Transverse colon (tissue), 4 donors: ENCODE data around the gene SNRPA1. TPM values are rescaled to one million over a fixed set of nuclear protein-coding genes. Genes with fewer than 3 reads are reported as not detected.

Source experiments
- DNase-seq: peaks from one replicate; pipeline ENCODE4 v3.0.0-alpha.2; 2019
- H3K27ac ChIP-seq, 4 donors: fragments of 200-600 bp; sonication (generic); 2 replicates each; pipeline ENCODE4 v1.5.1; 2016 to 2018; ENCODE audit warnings: inconsistent platforms in 4 of 4
- H3K27me3 ChIP-seq: fragments of 200-600 bp; sonication (generic); 2 replicates; pipeline ENCODE4 v1.5.1; 2017; ENCODE audit warnings: inconsistent platforms
- H3K36me3 ChIP-seq, 4 donors: fragments of 200-600 bp; sonication (generic); 2 replicates each; pipeline ENCODE4 v1.5.1; 2017 to 2019; ENCODE audit warnings: inconsistent platforms in 4 of 4
- H3K4me1 ChIP-seq, 4 donors: fragments of 200-600 bp; sonication (generic); 2 replicates each; pipeline ENCODE4 v1.5.1; 2017 to 2020; ENCODE audit warnings: inconsistent platforms in 4 of 4
- H3K4me3 ChIP-seq, 4 donors: fragments of 200-600 bp; sonication (generic); 1 replicate in 1 of 4; 2 replicates in 3 of 4; pipeline versions ENCODE4 v1.5.1 to v1.6.1; 2017 to 2019; ENCODE audit warnings: inconsistent platforms in 4 of 4
- H3K9me3 ChIP-seq, 2 donors: fragments of 200-600 bp; sonication (generic); 2 replicates each; pipeline ENCODE4 v1.5.1; 2017 to 2019; ENCODE audit warnings: inconsistent platforms in 2 of 2
- EP300 ChIP-seq: sonication (generic); formaldehyde crosslinking; IDR thresholded peaks from one replicate; pipeline ENCODE4 v1.6.1; 2017; ENCODE audit warnings: antibody characterized with exemption, low read depth
- POLR2A ChIP-seq: fragments of 450-650 bp; IDR thresholded peaks from one replicate; pipeline ENCODE4 v1.6.1; 2016; ENCODE audit warnings: antibody characterized with exemption, mild to moderate bottlenecking, moderate library complexity
- POLR2AphosphoS5 ChIP-seq, 3 donors: sonication (generic); formaldehyde crosslinking; IDR thresholded peaks; one replicate each; pipeline ENCODE4 v1.6.1; 2016; ENCODE audit warnings: antibody characterized with exemption in 3 of 3
- WGBS, 2 donors: methylation state at CpG; one replicate each; pipeline ENCODE4 v1.1.5; 2018; ENCODE audit warnings: low coverage in 1 of 2; 5-methylcytosine and 5-hydroxymethylcytosine counted together
- in situ Hi-C, 4 donors: fragments of 200-750 bp; cut with MboI; loops; one replicate each; pipeline versions ENCODE4 v1.15.0 to v1.15.1; 2017; ENCODE audit warnings: low sequenced_read_pairs in 3 of 4, low pct_ligation_motif_present in 1 of 4, low pct_unique_long_range_greater_than_20kb in 1 of 4
- intact Hi-C: fragments of 100-400 bp; cut with DNase I; formaldehyde crosslinking; loops from one replicate; pipeline ENCODE4 v1.15.1; 2023; ENCODE audit warnings: low total_unique reads
- total RNA-seq, 4 donors: library from RNA; depleted of rRNA; stranded (reverse); fragments of >200 nt; gene quantifications; one replicate each; pipeline ENCODE4 v1.1.0, GENCODE V29; 2016
- TF ChIP-seq, protein P1 (sequence below), 5 experiments: fragments of 200-600 bp in 3 of 5; fragments of 450-650 bp in 2 of 5; sonication (generic) in 3 of 5; IDR thresholded peaks; 1 replicate in 2 of 5; 2 replicates in 3 of 5; pipeline ENCODE4 v1.5.1; 2016 to 2017; ENCODE audit warnings: antibody characterized with exemption in 5 of 5, inconsistent platforms in 3 of 5, mild to moderate bottlenecking in 2 of 5, moderate library complexity in 1 of 5

SNRPA1 gene
- total RNA-seq, 4 donors from 2014 or later = 7.8 to 54.0 (median 25.8) TPM

- Histone ChIP-seq H3K4me3 (no peak overlapping the region), H3K36me3 (no peaks in the 10 kb centered on the region), H3K27ac (peak overlapping the region in 1 of 4 donors; percentile 48), H3K9me3 (no peaks in the 10 kb centered on the region), H3K27me3 (no peaks in the 10 kb centered on the region), H3K4me1 (peaks cover 0 to 3% (median 0%) of the 10 kb centered on the region in 4 donors)
- TF ChIP-seq POLR2AphosphoS5 (IDR thresholded peaks at IDR 0.05) (no peak), POLR2A (no peak), EP300 (no peak)
- TF ChIP-seq, protein P1, sequence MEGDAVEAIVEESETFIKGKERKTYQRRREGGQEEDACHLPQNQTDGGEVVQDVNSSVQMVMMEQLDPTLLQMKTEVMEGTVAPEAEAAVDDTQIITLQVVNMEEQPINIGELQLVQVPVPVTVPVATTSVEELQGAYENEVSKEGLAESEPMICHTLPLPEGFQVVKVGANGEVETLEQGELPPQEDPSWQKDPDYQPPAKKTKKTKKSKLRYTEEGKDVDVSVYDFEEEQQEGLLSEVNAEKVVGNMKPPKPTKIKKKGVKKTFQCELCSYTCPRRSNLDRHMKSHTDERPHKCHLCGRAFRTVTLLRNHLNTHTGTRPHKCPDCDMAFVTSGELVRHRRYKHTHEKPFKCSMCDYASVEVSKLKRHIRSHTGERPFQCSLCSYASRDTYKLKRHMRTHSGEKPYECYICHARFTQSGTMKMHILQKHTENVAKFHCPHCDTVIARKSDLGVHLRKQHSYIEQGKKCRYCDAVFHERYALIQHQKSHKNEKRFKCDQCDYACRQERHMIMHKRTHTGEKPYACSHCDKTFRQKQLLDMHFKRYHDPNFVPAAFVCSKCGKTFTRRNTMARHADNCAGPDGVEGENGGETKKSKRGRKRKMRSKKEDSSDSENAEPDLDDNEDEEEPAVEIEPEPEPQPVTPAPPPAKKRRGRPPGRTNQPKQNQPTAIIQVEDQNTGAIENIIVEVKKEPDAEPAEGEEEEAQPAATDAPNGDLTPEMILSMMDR (IDR thresholded peaks at IDR 0.05) = no peak
- in situ Hi-C loops = loop anchor here in 1 of 4 donors (25.0 kb wide), 1 partner anchor 163 kb away; the partner anchor contains the start of gene PCSK6
- 70% methylated on average over 13 of the region's 13 CpGs; no CpG with 5 or more reads in 1 of the 2 donors for WGBS, 2 donors
- DNase-seq = peak; percentile 32
- intact Hi-C loops = no loop called here
Measured at GRCh38 chr15:101324524-101325177, 29.6 kb upstream of the SNRPA1 start.

DNA sequence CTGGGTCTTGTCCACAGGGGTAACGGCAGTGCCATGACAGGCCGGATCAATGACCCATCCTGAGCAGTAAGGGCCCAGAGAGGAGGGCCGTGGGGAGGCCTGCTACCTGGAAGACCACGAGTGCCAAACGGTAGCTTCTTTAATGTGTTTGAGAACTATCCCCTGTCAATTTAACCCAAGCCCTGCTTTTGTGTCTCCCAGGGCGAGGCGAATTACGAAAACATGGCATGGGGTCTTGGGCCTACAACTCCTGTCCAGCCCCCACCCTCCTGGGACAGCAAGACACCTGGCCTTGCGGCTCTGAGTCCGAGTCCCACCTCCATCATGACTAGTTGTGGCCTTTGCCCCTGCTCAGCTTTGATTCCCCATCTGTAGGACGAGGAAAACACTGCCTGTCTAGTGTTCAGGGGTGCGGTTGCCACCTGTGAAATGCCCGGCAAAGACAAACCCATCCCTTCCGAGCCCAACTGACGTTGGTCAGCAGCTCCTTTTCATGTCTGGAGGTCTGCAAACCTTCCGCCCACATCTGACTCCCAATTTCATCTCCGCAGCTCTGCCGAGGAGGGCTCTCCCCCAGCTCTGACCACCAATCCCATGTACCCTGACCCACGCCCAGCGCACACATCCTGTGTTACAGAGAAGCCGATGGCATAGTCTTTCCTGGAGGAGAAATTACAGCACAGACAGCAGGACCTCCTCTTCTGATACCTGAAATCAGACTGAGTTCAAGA is 28.9 kb upstream of the SNRPA1 start:
- no peak overlapping the region for H3K4me3 ChIP-seq
- 78 to 92% methylated on average over 2 to 21 of the region's 21 CpGs for WGBS, 2 donors
- no peaks in the 10 kb centered on the region for H3K27me3 ChIP-seq
- TF ChIP-seq, protein P1 (IDR thresholded peaks at IDR 0.05) = no peak
- TF ChIP-seq POLR2AphosphoS5 (IDR thresholded peaks at IDR 0.05) (no peak), POLR2A (no peak), EP300 (no peak)
- no peak overlapping the region for H3K27ac ChIP-seq
- in situ Hi-C loops (loop anchor here in 1 of 4 donors (25.0 kb wide), 1 partner anchor 163 kb away; the partner anchor contains the start of gene PCSK6), intact Hi-C loops (no loop called here)
- H3K36me3 ChIP-seq = no peaks in the 10 kb centered on the region
- peaks cover 0 to 3% (median 0%) of the 10 kb centered on the region in 4 donors for H3K4me1 ChIP-seq
- H3K9me3 ChIP-seq = no peaks in the 10 kb centered on the region
- no peak for DNase-seq

DNA sequence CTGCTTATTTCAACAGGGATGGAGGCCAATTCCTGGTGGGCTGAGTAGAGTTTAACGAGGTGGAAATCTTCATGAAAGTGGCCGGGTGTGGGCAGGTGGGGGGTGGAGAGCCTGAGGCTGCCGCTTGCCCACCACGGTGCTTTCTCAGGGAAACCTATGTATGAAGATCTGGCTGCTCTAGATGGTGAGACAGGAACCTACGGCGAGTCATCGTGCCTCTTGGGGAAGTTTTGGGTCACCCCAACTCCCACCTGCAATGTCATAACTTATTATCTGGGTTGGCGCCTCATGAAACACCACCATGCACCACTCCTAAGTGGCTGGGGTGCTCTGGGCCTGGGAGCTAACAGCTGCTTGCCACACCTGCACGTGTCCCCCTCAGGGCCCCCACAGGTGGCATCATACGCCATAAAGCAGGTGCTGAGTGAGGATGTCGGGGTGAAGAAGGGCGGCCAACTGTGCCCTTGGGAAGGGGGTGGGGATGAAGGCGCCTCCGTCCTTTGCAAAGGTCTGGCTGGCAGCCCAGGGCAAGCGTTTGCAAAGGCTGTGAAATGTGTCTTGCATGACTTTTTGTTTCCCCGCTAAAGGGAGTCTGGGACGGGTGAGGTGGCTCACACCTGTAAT is 27.9 kb upstream of the SNRPA1 start:
- H3K4me1 ChIP-seq = peaks cover 0 to 3% (median 0%) of the 10 kb centered on the region in 4 donors
- WGBS, 2 donors = 81% methylated on average over 17 of the region's 17 CpGs; no CpG with 5 or more reads in 1 of the 2 donors
- H3K27ac ChIP-seq = no peak overlapping the region
- H3K27me3 ChIP-seq = no peaks in the 10 kb centered on the region
- DNase-seq = no peak
- in situ Hi-C loops (loop anchor here in 1 of 4 donors (25.0 kb wide), 1 partner anchor 164 kb away; the partner anchor contains the start of gene PCSK6), intact Hi-C loops (no loop called here)
- TF ChIP-seq EP300 = no peak
- TF ChIP-seq POLR2AphosphoS5 (IDR thresholded peaks at IDR 0.05) = no peak
- TF ChIP-seq, protein P1 (IDR thresholded peaks at IDR 0.05) = no peak
- no peak for TF ChIP-seq POLR2A
- no peaks in the 10 kb centered on the region for H3K9me3 ChIP-seq
- H3K4me3 ChIP-seq = no peak overlapping the region
- H3K36me3 ChIP-seq = no peaks in the 10 kb centered on the region
